ENCODE measurements around the gene SPP1. TPM values are rescaled to one million over a fixed set of nuclear protein-coding genes. Genes with fewer than 3 reads are reported as not detected.
A peak's percentile ranks its signal among the peaks of the same experiment; 100 is the strongest.

Gene SPP1
- total RNA-seq, 2 donors from 2014 or later, result 3.9 to 11.6 TPM

DNA sequence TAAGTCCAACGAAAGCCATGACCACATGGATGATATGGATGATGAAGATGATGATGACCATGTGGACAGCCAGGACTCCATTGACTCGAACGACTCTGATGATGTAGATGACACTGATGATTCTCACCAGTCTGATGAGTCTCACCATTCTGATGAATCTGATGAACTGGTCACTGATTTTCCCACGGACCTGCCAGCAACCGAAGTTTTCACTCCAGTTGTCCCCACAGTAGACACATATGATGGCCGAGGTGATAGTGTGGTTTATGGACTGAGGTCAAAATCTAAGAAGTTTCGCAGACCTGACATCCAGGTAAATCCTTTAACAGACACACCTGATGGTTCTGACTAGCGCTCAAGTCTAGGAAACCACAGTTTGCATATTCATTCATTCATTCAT is 6.0 kb downstream of the SPP1 start:
- TF ChIP-seq, protein P1, sequence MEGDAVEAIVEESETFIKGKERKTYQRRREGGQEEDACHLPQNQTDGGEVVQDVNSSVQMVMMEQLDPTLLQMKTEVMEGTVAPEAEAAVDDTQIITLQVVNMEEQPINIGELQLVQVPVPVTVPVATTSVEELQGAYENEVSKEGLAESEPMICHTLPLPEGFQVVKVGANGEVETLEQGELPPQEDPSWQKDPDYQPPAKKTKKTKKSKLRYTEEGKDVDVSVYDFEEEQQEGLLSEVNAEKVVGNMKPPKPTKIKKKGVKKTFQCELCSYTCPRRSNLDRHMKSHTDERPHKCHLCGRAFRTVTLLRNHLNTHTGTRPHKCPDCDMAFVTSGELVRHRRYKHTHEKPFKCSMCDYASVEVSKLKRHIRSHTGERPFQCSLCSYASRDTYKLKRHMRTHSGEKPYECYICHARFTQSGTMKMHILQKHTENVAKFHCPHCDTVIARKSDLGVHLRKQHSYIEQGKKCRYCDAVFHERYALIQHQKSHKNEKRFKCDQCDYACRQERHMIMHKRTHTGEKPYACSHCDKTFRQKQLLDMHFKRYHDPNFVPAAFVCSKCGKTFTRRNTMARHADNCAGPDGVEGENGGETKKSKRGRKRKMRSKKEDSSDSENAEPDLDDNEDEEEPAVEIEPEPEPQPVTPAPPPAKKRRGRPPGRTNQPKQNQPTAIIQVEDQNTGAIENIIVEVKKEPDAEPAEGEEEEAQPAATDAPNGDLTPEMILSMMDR (IDR thresholded peaks at IDR 0.05), result no peak
- no peak for DNase-seq
- Histone ChIP-seq H3K36me3 (no peaks in the 10 kb centered on the region), H3K9me3 (no peaks in the 10 kb centered on the region), H3K27ac (no peak overlapping the region), H3K4me3 (no peak overlapping the region), H3K4me1 (no peaks in the 10 kb centered on the region), H3K9ac (ENCODE audit: low read depth in 2 of 2, low read length in 2 of 2) (no peak overlapping the region), H3K27me3 (no peaks in the 10 kb centered on the region)
- intact Hi-C loops (cut with DNase I), result no loop called here

DNA sequence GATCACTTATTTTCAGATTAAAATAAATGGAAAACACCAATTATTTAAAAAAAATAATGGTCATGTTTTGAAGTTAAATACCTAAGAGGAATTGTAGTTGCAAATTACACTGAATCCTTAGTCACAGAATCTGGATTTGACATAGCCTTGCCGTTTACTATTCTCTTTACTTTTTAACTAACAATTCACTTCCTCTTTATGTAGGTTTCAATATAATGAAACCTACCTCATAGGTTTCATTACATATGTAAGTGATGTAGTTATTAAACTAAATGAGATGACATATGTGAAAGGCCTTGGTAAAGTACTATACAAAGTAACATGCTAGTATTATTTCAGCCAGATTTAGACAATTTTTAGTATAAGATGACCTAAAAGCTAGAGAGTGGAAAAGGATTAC is 6.5 kb downstream of the SPP1 start:
- TF ChIP-seq, protein P1 (IDR thresholded peaks at IDR 0.05), result no peak
- Histone ChIP-seq H3K4me3 (no peak overlapping the region), H3K36me3 (no peaks in the 10 kb centered on the region), H3K4me1 (no peaks in the 10 kb centered on the region), H3K27ac (no peak overlapping the region), H3K27me3 (no peaks in the 10 kb centered on the region), H3K9ac (ENCODE audit: low read depth in 2 of 2, low read length in 2 of 2) (no peak overlapping the region), H3K9me3 (no peaks in the 10 kb centered on the region)
- intact Hi-C loops (cut with DNase I), result no loop called here
- no peak for DNase-seq

DNA sequence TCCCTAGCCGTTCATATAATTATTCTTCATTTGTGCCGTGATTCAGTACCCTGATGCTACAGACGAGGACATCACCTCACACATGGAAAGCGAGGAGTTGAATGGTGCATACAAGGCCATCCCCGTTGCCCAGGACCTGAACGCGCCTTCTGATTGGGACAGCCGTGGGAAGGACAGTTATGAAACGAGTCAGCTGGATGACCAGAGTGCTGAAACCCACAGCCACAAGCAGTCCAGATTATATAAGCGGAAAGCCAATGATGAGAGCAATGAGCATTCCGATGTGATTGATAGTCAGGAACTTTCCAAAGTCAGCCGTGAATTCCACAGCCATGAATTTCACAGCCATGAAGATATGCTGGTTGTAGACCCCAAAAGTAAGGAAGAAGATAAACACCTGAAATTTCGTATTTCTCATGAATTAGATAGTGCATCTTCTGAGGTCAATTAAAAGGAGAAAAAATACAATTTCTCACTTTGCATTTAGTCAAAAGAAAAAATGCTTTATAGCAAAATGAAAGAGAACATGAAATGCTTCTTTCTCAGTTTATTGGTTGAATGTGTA is 7.0 kb downstream of the SPP1 start:
- no peak overlapping the region for H3K9ac ChIP-seq (ENCODE audit: low read depth in 2 of 2, low read length in 2 of 2)
- H3K9me3 ChIP-seq, result no peaks in the 10 kb centered on the region
- no peaks in the 10 kb centered on the region for H3K27me3 ChIP-seq
- H3K4me3 ChIP-seq, result no peak overlapping the region
- intact Hi-C loops (cut with DNase I), result no loop called here
- no peak for DNase-seq
- H3K4me1 ChIP-seq, result no peaks in the 10 kb centered on the region
- TF ChIP-seq, protein P1 (IDR thresholded peaks at IDR 0.05), result no peak
- H3K27ac ChIP-seq, result no peak overlapping the region
- no peaks in the 10 kb centered on the region for H3K36me3 ChIP-seq

DNA sequence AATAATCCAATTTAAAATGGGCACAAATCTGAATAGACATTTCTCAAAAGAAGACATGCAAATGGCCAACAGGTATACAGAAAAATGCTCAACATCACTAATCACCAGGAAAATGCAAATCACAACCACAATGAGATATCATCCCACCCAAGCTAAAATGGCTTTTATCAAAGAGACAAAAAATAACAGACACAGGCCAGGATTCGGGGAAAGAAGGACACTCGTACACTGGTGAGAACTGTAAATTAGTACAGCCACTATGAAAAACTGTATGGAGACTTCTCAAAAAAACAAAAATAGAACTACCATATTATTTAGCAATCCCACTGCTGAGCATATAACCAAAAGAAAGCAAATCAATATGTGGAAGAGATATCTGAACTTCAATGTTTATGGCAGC is 8.5 kb downstream of the SPP1 start:
- no peaks in the 10 kb centered on the region for H3K4me1 ChIP-seq
- H3K9me3 ChIP-seq, result no peaks in the 10 kb centered on the region
- no peaks in the 10 kb centered on the region for H3K27me3 ChIP-seq
- TF ChIP-seq, protein P1 (IDR thresholded peaks at IDR 0.05), result no peak
- H3K4me3 ChIP-seq, result no peak overlapping the region
- no peak overlapping the region for H3K27ac ChIP-seq
- no peak for DNase-seq
- no peak overlapping the region for H3K9ac ChIP-seq (ENCODE audit: low read depth in 2 of 2, low read length in 2 of 2)
- intact Hi-C loops (cut with DNase I), result no loop called here
- no peaks in the 10 kb centered on the region for H3K36me3 ChIP-seq

DNA sequence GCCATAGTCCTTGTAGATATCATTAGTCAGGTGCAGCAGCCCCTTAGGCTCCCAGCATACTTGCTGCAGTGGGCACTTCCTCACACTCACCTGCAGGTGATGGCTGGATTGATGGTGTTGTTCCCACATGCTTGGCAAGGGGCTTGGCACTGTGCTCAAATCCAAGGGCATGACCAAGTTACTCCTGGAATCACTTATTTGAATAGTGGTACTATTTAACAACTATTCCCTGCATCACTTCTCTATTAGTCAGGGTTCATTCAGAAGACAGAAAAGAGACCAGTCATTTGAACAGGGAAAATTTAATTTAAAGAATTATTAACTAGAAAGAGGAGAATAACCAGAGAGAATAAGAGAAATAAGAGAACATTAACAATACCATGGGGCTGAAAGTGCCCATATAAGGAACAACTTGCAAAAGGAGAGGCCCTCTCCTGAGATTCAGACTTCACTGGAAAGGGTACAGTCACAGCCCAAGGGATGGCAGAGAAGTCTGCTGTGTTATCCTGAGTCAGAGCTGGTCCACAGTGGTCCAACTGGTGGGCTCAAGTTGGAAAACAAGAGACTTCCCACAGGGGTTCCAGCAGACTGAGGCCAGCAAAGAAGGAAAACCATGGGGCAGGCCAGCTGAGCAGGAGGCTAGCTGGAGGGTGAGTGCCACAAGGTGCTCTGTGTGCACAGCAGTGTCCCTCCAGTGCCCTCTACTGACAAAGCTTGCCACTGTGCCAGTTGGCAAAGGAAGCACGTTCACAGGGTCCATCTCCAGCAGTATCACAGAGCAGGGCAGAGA is 9.8 kb downstream of the SPP1 start:
- Histone ChIP-seq H3K9ac (ENCODE audit: low read depth in 2 of 2, low read length in 2 of 2) (no peak overlapping the region), H3K4me1 (no peaks in the 10 kb centered on the region), H3K27me3 (no peaks in the 10 kb centered on the region), H3K36me3 (no peaks in the 10 kb centered on the region), H3K9me3 (no peaks in the 10 kb centered on the region), H3K27ac (no peak overlapping the region), H3K4me3 (no peak overlapping the region)
- intact Hi-C loops (cut with DNase I), result no loop called here
- TF ChIP-seq, protein P1 (IDR thresholded peaks at IDR 0.05), result peak; percentile 46
- DNase-seq, result peak; percentile 43
